H9 (cell line): ENCODE measurements around the gene IP6K3. TPM values are rescaled to one million over a fixed set of nuclear protein-coding genes. Genes with fewer than 3 reads are reported as not detected.

Source experiments
- DNase-seq: peaks from one replicate; pipeline ENCODE4 v3.0.0-alpha.2; 2017
- H2AFZ ChIP-seq: one replicate; pipeline ENCODE4 v1.6.1; 2013; ENCODE audit warnings: mild to moderate bottlenecking, low read length, control low read depth, moderate library complexity
- H2AK5ac ChIP-seq: 2 replicates; pipeline ENCODE4 v1.6.1; 2013; ENCODE audit warnings: low read length, control low read depth, mixed read lengths; ENCODE audit not compliant: insufficient read length
- H2BK120ac ChIP-seq: one replicate; pipeline ENCODE4 v1.6.1; 2013; ENCODE audit warnings: low read depth, mild to moderate bottlenecking, low read length, control low read depth, inconsistent platforms; ENCODE audit not compliant: poor library complexity, severe bottlenecking
- H2BK12ac ChIP-seq: 2 replicates; pipeline ENCODE4 v1.6.1; 2013; ENCODE audit warnings: low read length, control low read depth, mixed read lengths, low read depth; ENCODE audit not compliant: insufficient read length
- H2BK15ac ChIP-seq: 2 replicates; pipeline ENCODE4 v1.6.1; 2013; ENCODE audit warnings: low read depth, low read length, control low read depth
- H2BK20ac ChIP-seq: one replicate; pipeline ENCODE4 v1.6.1; 2013; ENCODE audit warnings: low read depth, mild to moderate bottlenecking, low read length, control low read depth, inconsistent platforms; ENCODE audit not compliant: poor library complexity, severe bottlenecking
- H2BK5ac ChIP-seq: 2 replicates; pipeline ENCODE4 v1.6.1; 2013; ENCODE audit warnings: low read length, control low read depth, mixed read lengths; ENCODE audit not compliant: insufficient read length
- H3K14ac ChIP-seq: 2 replicates; pipeline ENCODE4 v1.6.1; 2013; ENCODE audit warnings: low read length, control low read depth; ENCODE audit not compliant: insufficient read depth
- H3K18ac ChIP-seq: 2 replicates; pipeline ENCODE4 v1.6.1; 2013; ENCODE audit warnings: low read depth, mild to moderate bottlenecking, mixed read lengths, low read length, control low read depth; ENCODE audit not compliant: insufficient read length
- H3K23ac ChIP-seq: 2 replicates; pipeline ENCODE4 v1.6.1; 2013; ENCODE audit warnings: low read length, control low read depth, mixed read lengths, low read depth; ENCODE audit not compliant: insufficient read length
- H3K23me2 ChIP-seq: 2 replicates; pipeline ENCODE4 v1.6.1; 2013; ENCODE audit warnings: low read depth, mild to moderate bottlenecking, mixed read lengths, low read length, control low read depth; ENCODE audit not compliant: insufficient read length, poor library complexity, severe bottlenecking
- H3K27ac ChIP-seq: 2 replicates; pipeline ENCODE4 v1.5.1; 2013; ENCODE audit warnings: low read length, control low read depth, mixed read lengths, low read depth; ENCODE audit not compliant: insufficient read length
- H3K27me3 ChIP-seq: 2 replicates; pipeline ENCODE4 v1.6.1; 2013; ENCODE audit warnings: low read length, control low read depth, inconsistent platforms; ENCODE audit not compliant: insufficient read depth
- H3K4ac ChIP-seq: 2 replicates; pipeline ENCODE4 v1.6.1; 2013; ENCODE audit warnings: low read depth, mild to moderate bottlenecking, control low read depth, inconsistent platforms, low read length, moderate library complexity
- H3K4me1 ChIP-seq: 2 replicates; pipeline ENCODE4 v1.6.1; 2013; ENCODE audit warnings: low read length, control low read depth, inconsistent platforms; ENCODE audit not compliant: insufficient read depth
- H3K4me2 ChIP-seq: 2 replicates; pipeline ENCODE4 v1.6.1; 2013; ENCODE audit warnings: low read length, control low read depth, mixed read lengths; ENCODE audit not compliant: insufficient read length, insufficient read depth
- H3K56ac ChIP-seq: 2 replicates; pipeline ENCODE4 v1.6.1; 2013; ENCODE audit warnings: low read depth, mild to moderate bottlenecking, mixed read lengths, low read length, control low read depth; ENCODE audit not compliant: insufficient read length
- H3K79me1 ChIP-seq: 2 replicates; pipeline ENCODE4 v1.6.1; 2013; ENCODE audit warnings: low read depth, mild to moderate bottlenecking, moderate library complexity, low read length, control low read depth, inconsistent platforms; ENCODE audit not compliant: insufficient read depth, poor library complexity, severe bottlenecking
- H3K79me2 ChIP-seq: 2 replicates; pipeline ENCODE4 v1.6.1; 2013; ENCODE audit warnings: low read length, control low read depth, inconsistent platforms; ENCODE audit not compliant: insufficient read depth
- H3K9ac ChIP-seq: 2 replicates; pipeline ENCODE4 v1.6.1; 2013; ENCODE audit warnings: low read length, control low read depth, mixed read lengths; ENCODE audit not compliant: insufficient read length; ENCODE audit errors: extremely low read depth
- H3K9me3 ChIP-seq: one replicate; pipeline ENCODE4 v1.6.1; 2013; ENCODE audit warnings: low read depth, low read length, inconsistent platforms; ENCODE audit not compliant: control insufficient read depth
- H3T11ph ChIP-seq: one replicate; pipeline ENCODE4 v1.6.1; 2013; ENCODE audit warnings: mild to moderate bottlenecking, low read length, control low read depth, inconsistent platforms
- H4K20me1 ChIP-seq: one replicate; pipeline ENCODE4 v1.6.1; 2013; ENCODE audit not compliant: control insufficient read depth, insufficient read length, insufficient read depth
- H4K5ac ChIP-seq: 2 replicates; pipeline ENCODE4 v1.6.1; 2013; ENCODE audit warnings: low read depth, mild to moderate bottlenecking, mixed read lengths, low read length, control low read depth; ENCODE audit not compliant: insufficient read length
- H4K8ac ChIP-seq: replicated peaks from 2 replicates; pipeline ENCODE4 v1.6.1; 2013; ENCODE audit warnings: low read length, control low read depth, mixed read lengths, low read depth; ENCODE audit not compliant: insufficient read length
- H4K91ac ChIP-seq: 2 replicates; pipeline ENCODE4 v1.6.1; 2013; ENCODE audit warnings: low read depth, mild to moderate bottlenecking, moderate library complexity, mixed read lengths, low read length, control low read depth; ENCODE audit not compliant: insufficient read length
- H3K27ac Mint-ChIP-seq, 3 experiments: 2 replicates in 2 of 3; 3 replicates in 1 of 3; pipeline ENCODE4 v1.8.0; 2020 to 2021; ENCODE audit warnings: mixed read lengths in 3 of 3, mild to moderate bottlenecking in 1 of 3, moderate library complexity in 1 of 3
- H3K27me3 Mint-ChIP-seq: 2 replicates; pipeline ENCODE4 v1.8.0; 2021; ENCODE audit warnings: low read depth, mild to moderate bottlenecking, moderate library complexity, mixed read lengths
- H3K36me3 Mint-ChIP-seq, 3 experiments: 2 replicates in 2 of 3; 3 replicates in 1 of 3; pipeline ENCODE4 v1.8.0; 2020 to 2021; ENCODE audit warnings: low read depth in 3 of 3, mixed read lengths in 3 of 3; ENCODE audit not compliant: insufficient read depth in 1 of 3
- H3K4me1 Mint-ChIP-seq, 2 experiments: 2 replicates each; pipeline ENCODE4 v1.8.0; 2020; ENCODE audit warnings: mixed read lengths in 2 of 2
- H3K4me3 Mint-ChIP-seq, 2 experiments: 2 replicates in 1 of 2; 3 replicates in 1 of 2; pipeline ENCODE4 v1.8.0; 2020 to 2021; ENCODE audit warnings: mild to moderate bottlenecking in 2 of 2, mixed read lengths in 2 of 2, moderate library complexity in 1 of 2
- H3K9me3 Mint-ChIP-seq, 2 experiments: 2 replicates in 1 of 2; 3 replicates in 1 of 2; pipeline ENCODE4 v1.8.0; 2020; ENCODE audit warnings: mild to moderate bottlenecking in 2 of 2, mixed read lengths in 2 of 2, moderate library complexity in 1 of 2
- WGBS: extraction: QIAGEN DNeasy Blood & Tissue Kit; methylation state at CpG from one replicate; pipeline ENCODE4 v1.1.7; 2013; ENCODE audit warnings: missing lambda C conversion rate, low lambda C conversion rate, mixed read lengths; ENCODE audit not compliant: insufficient read length; ENCODE audit errors: extremely low coverage; 5-methylcytosine and 5-hydroxymethylcytosine counted together
- total RNA-seq: library from RNA; stranded (reverse); gene quantifications from 2 replicates; pipeline ENCODE4 v1.2.1, GENCODE V29; 2021
- TF ChIP-seq, protein P1 (sequence below): fragments of 200-600 bp; sonication (generic); conservative IDR thresholded peaks from 3 replicates; pipeline ENCODE4 v1.8.0; 2021; ENCODE audit warnings: antibody characterized with exemption, mild to moderate bottlenecking

Gene IP6K3
- total RNA-seq, 1 experiment from 2014 or later, result 0.46 TPM

DNA sequence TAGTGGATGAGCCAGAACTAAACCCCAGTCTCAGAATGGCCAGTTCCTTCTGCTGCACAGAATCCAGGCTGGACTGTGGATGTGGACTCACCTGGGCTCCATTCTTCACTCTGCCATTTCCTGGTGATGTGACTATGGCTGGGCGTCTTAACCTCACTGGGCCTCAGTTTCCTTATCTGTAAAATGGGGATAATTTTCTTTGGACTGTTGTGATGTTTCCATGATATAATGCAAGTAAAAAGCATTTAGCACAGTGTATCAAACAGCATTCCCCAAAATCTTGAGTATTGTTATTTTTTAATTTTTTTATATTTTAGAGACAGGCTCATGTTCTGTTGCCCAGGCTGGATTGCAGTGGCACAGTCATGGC, 5.9 kb upstream of the IP6K3 start:
- Histone ChIP-seq H3K9ac (no peak overlapping the region), H3K9me3 (no peaks in the 10 kb centered on the region), H3K18ac (no peak overlapping the region), H2AK5ac (no peak overlapping the region), H2BK20ac (no peak overlapping the region), H3K23ac (no peak overlapping the region), H2BK120ac (no peak overlapping the region), H3K4ac (no peak overlapping the region), H2BK15ac (no peak overlapping the region), H3K14ac (no peak overlapping the region), H2BK12ac (no peak overlapping the region), H2BK5ac (no peak overlapping the region), H3K4me2 (no peak overlapping the region), H3K27ac (no peak overlapping the region), H2AFZ (no peak overlapping the region), H3K27me3 (no peaks in the 10 kb centered on the region), H3K23me2 (no peaks in the 10 kb centered on the region), H3K79me1 (no peaks in the 10 kb centered on the region), H3K56ac (no peak overlapping the region), H3K79me2 (no peaks in the 10 kb centered on the region), H4K5ac (no peak overlapping the region), H4K20me1 (no peaks in the 10 kb centered on the region), H3T11ph (no peak overlapping the region), H3K4me1 (no peaks in the 10 kb centered on the region), H4K91ac (no peak overlapping the region), H4K8ac (no peak overlapping the region)
- H3K4me3 Mint-ChIP-seq, result no peak overlapping the region
- TF ChIP-seq, protein P1, sequence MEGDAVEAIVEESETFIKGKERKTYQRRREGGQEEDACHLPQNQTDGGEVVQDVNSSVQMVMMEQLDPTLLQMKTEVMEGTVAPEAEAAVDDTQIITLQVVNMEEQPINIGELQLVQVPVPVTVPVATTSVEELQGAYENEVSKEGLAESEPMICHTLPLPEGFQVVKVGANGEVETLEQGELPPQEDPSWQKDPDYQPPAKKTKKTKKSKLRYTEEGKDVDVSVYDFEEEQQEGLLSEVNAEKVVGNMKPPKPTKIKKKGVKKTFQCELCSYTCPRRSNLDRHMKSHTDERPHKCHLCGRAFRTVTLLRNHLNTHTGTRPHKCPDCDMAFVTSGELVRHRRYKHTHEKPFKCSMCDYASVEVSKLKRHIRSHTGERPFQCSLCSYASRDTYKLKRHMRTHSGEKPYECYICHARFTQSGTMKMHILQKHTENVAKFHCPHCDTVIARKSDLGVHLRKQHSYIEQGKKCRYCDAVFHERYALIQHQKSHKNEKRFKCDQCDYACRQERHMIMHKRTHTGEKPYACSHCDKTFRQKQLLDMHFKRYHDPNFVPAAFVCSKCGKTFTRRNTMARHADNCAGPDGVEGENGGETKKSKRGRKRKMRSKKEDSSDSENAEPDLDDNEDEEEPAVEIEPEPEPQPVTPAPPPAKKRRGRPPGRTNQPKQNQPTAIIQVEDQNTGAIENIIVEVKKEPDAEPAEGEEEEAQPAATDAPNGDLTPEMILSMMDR, result no peak
- H3K27me3 Mint-ChIP-seq, result peaks cover 5% of the 10 kb centered on the region
- no CpG with 5 or more reads among the region's 1 CpG for WGBS
- H3K9me3 Mint-ChIP-seq, result no peaks in the 10 kb centered on the region; a peak in 2 of 5 replicates
- no peak for DNase-seq
- H3K4me1 Mint-ChIP-seq, result peaks cover 31 to 68% of the 10 kb centered on the region in 2 experiments
- H3K27ac Mint-ChIP-seq, result no peak overlapping the region
- H3K36me3 Mint-ChIP-seq, result no peaks in the 10 kb centered on the region; a peak in 1 of 7 replicates
